ENCODE measurements around the gene COX14.

COX14 gene

DNA sequence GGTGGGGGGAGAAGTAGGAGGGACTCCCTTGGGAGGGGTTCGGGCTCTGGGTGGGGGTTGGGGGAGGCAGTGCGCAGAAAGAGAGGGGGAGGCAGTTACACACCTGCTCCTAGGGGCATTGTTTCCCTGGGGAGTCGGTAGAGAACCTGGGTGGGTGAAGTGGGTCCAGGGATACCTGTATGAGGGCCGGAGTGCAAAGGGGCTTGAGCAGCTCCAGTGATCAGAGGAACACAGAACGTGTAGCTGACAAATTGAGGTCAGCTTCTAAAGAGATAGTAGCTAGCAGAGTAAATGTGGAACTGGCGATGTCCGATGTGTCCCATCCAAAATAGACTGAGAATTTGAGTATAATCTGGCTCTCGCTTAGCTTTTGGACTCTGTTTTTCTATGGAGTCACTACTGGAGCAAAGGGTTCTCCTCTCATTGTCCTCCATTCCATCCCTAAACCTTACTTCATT lies 26.4 kb upstream of the COX14 start:
- no peak for DNase-seq

DNA sequence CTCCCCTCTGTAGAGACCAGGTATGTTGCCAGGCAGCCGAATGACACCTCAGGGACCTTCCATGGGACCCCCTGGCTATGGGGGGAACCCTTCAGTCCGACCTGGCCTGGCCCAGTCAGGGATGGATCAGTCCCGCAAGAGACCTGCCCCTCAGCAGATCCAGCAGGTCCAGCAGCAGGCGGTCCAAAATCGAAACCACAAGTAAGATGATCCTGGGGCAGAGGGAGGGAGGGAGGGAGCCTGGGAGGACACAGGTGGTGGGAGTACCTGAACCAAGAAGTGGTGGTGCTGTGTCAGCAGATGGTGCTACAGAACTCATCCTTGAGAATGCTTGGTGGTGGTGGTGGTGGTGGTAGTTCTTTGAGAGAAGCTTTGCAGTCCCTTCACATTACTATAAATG lies 25.9 kb upstream of the COX14 start:
- DNase-seq = peak; percentile 87

GRCh38 chr12:50087151-50087550 lies 24.9 kb upstream of the COX14 start:
- DNase-seq = no peak

DNA sequence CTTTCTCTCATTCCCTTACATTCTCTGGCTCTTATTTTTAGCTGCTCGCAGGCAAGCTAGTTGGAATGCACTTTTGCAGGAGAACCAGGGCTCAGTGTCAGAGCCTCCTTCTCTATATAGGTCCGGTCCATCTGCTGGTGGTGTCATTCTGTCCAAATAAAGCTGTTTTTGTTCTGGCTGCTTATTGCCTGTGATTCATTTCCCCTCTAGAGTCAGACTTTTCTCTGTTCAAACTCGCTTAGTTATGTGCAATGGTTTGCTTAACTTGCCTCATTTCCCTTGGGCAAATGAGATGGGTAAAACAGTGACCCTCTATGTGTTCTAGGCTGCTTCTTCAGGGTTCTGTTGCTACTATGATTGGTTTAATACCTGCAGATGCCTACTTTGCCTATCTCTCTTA lies 24.0 kb upstream of the COX14 start:
- DNase-seq = no peak

DNA sequence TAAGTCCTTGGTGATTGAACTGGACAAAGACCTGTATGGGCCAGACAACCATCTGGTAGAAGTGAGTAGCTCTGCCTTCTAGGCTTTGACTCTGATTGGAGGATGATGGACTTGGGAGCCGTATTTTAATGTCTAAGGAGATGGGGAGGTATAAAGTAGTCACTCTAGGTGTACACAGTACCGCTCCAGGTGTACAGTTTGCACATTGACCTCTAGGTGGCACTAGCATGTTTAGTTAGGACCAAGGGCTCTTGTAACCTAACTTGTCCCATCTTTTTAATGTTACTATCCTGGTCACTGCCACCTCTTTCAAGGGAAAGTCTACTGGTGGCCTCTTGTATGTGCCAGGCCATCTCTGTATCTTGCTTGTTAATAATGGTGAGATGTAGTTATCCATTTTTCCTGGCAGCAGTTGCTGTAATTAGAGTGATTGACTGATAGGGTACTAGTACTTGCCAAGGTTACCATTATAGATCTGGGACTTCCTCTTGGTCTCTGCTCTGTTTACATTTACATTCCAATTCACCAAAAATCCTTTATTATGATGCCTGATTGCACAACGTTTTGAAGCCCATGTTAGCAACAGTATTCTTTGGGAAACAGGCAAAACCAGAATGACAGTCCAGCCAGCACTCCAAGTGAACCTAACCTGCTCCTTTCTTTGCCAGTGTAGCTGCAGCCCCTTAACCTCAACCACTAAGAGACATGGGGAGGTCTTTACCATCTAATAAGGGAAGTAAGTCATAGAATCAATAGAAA lies 23.3 kb upstream of the COX14 start:
- DNase-seq = peak; percentile 80

DNA sequence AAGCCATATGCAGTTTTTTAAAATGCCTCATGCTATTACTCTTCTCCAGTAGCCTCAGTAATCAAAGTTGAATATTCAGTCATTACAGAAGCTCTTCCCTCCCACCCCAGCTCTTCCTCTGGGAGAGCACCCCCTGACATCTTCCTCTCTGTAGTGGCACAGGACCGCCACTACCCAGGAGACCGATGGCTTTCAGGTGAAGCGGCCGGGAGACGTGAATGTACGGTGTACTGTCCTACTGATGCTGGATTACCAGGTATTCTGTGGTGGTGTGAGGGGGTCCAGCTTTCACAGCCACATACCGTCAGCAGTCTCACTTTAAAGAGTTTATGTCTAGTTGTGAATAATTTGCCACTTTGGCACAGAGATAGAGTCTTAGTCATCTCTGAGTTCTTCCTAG lies 22.3 kb upstream of the COX14 start:
- DNase-seq = no peak

DNA sequence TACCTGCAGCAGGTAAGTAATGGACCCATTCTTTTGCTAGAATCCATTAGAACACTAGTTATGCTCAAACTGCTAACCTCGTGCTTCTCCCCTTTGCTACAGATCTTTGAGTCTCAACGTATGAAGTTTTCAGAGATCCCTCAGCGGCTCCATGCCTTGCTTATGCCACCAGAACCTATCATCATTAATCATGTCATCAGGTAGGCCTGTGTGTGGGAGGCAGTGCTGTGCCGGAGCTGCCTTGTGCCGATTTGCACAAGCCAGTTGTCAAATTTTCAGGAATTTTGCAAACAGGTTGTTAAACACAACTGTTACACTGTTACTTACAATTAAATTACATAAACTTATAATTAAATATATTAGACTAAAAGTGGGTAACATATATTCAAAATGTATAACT lies 21.6 kb upstream of the COX14 start:
- DNase-seq = no peak

- no peak for DNase-seq
Observed at GRCh38 chr12:50097952-50098351, 14.1 kb upstream of the COX14 start.

DNA sequence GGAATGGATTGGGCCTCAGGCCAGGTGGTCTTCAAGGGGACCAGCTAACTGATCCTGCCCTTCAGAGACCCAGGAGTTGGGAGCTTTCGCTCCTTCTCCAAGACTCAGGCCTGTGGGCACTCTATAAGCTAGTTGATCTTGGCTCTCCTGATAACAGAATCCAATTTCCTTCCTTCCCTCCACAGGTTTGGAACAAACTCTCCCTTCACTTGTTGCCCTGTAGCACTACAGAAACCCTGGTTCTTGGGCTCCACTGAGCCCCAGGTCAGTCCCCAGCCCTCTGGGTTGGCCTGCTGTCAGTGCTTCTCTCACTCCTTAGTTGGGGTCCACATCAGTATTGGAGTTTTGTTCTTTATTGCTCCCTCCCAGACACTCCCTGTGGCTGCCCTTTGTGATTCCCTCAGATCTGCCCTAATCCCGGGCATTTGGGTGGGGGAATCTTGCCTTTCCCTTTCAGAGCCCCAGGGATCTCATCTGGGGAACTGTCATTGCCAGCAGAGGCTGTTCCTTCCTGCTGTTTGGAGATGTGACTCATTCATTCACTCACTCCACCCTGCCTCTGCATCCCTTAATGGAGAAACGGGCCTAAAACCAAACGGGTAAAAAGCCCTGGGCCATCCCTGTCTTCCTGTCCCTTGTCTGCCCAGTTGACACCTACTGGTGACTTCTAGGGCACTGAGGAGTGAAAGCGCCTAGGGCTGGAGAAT lies 12.6 kb upstream of the COX14 start:
- DNase-seq = no peak

DNA sequence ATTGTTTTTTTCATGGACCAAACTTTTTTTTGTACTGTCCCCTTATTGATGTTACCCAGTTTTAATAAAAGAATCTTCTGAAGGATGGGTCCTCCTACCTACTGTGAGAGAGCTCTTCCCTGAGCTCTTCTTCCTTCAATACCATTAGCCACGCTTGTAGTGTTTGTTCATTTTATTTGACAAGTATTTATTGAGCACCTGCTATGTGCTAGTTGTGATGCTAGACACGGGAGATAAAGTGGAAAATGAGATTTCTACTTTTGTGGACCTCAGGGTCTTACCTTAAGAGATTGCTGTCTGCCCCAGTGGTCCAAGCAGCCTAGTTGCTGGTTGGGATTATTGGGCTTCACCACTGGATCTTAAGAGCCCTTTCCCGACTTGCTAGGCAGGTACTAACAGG lies 11.5 kb upstream of the COX14 start:
- DNase-seq = no peak

- no peak for DNase-seq
Observed at GRCh38 chr12:50101663-50102062, 10.4 kb upstream of the COX14 start.

- no peak for DNase-seq
Observed at GRCh38 chr12:50102131-50102531, 9.9 kb upstream of the COX14 start.

- DNase-seq = no peak
Observed at GRCh38 chr12:50102646-50103309, 9.3 kb upstream of the COX14 start.

GRCh38 chr12:50103351-50103750 lies 8.7 kb upstream of the COX14 start:
- no peak for DNase-seq

DNA sequence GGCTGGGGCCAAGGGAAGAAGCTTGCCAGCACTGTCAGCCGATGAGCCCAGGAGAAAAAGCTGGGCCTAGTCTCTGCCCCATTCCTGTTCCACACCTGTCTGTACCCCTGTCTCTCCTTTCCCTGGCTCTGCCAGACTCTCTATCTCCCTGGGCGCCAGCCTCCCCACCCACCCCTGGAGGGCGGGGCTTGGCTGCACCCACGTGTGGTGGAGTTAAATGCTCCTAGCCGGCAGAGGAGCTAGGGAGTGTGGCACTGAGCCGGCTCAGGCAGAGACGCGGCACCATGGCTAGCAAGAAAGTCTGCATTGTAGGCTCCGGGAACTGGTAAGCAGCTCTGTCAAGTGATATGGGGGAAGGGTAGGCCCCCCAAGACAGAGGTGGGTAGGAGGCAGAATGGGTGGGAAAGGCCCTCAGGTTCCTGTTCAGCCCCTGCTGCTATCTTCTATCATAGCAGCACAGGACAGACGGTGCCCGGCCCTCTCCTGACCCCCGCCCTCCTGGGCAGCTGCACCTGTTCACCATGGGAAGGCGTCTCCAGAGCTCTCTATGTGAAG lies 8.2 kb upstream of the COX14 start, which contains the start of gene GPD1:
Gene GPD1, plus strand, starts transcription at position 242 of the 555 bp plus-strand sequence. Its CDS starts 43 bp downstream, at position 285.
- peak; percentile 92 for DNase-seq

GRCh38 chr12:50104417-50105366 lies 7.3 kb upstream of the COX14 start:
- no peak for DNase-seq

DNA sequence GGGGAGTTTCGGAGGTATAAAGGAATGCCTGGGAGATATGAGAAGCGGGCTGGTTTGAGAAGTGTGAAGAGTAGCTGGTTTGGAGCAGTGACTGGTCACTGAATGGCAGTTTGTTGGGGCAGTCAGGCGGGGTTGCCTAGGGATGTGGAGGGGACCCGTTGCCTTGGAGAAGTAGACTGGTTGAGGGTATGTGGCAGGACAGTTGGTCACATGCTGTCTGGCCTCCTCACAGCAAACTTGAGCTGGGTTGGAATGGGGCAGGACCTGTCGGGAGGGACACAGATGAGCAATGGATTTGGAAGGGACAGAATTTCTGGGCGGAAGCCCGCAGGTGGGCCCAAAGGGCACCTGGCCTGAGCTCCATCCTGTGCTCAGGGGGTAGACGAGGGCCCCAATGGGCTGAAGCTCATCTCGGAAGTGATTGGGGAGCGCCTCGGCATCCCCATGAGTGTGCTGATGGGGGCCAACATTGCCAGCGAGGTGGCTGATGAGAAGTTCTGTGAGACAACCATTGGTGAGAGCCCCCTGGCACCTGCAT lies 6.1 kb upstream of the COX14 start:
- no peak for DNase-seq

DNA sequence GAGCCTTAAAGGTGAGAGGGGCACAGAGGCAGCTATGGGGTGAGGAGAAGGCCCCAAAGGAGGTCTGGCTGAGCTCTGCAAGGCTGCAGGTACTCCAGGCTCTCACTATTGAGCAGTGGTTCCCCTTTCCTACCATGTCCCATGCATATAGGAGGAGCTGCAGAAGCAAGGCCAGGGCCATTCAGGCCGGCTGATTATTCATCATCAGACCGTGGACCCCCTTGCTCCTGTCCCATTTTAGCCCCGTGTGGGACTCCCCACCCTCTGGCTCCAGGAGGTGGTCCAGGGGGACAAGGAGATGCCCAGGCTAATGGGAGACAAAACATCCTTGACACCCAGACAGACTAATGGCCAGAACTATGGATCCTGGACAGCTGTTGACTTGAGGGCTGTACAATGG lies 5.1 kb upstream of the COX14 start:
- DNase-seq = no peak

DNA sequence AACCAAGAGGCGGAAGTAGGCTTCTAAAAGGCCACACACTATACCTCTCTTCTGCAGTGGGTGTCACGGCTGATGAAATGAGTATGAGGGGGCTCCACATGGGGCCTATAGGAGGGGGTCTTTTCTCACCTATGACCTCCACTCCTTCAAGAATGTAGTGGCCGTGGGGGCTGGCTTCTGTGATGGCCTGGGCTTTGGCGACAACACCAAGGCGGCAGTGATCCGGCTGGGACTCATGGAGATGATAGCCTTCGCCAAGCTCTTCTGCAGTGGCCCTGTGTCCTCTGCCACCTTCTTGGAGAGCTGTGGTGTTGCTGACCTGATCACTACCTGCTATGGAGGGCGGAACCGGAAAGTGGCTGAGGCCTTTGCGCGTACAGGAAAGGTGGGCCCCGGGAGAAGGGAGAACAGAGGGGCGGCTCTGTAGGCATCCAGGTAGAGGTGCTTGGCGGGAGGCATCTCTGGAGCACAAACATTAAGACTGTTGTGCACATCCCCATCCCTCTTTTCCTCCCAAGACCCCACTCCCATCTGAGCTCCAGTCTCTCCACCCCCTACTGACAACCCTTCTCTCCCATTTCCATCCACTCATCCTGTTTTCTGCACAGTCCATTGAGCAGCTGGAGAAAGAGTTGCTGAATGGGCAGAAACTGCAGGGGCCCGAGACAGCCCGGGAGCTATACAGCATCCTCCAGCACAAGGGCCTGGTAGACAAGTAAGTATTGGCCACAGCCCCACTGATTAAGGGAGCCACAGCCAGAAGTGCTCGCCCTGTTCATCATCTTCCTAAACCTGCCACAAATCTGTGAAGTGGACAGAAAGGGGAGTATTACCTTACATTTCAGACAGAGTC lies 4.4 kb upstream of the COX14 start:
- no peak for DNase-seq

DNA sequence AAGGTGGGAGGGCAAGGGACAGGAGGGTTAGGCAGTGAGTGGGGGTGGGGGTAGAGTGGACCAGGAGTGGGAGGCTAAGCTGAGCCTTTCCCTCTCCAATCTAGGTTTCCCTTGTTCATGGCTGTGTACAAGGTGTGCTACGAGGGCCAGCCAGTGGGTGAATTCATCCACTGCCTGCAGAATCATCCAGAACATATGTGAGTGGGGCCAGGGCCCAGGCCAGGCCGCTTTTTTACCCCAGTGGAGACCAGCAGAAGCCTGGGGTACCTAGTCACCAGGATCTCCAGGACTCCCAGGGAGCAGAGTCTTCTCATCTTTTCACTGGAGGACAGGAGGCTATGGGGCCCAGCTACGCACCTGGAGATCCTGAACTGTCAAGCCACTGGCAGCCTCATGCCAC lies 2.7 kb upstream of the COX14 start:
- peak; percentile 13 for DNase-seq

DNA sequence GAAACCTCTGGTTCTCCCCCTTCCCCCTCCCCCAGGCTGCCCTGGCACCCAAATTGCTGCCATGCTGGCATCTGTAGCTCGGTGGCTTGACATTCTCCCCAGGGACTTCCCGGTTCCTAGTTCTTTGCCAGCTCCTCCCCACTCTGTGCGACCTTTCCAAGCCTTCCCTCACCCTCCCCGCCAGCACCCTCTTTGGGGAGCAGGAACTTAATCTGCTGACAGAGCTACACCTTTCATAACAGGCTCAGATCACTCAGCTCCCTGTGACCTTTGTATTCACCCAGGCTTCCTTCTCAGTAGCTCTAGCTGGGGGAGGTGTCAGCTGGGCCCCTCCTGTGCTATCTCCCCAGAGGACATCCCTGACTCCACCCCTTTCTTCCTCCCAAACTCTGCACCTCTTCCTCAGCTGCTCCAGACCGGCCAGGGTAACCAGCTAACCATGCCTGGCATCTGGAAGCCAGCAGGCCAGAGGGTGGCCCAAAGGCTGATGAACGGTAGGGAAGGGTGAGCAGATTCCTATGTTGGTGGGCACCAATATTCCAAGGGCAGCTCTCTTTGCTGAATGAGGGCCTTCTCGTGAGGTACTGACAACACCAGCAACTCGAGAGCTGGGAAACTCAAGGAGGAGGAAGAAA lies 1.8 kb upstream of the COX14 start:
- DNase-seq = peak; percentile 90

Measured in RPMI8226 (cell line).